Measurements from ENCODE around the gene RSPO1.

RSPO1 gene

DNA sequence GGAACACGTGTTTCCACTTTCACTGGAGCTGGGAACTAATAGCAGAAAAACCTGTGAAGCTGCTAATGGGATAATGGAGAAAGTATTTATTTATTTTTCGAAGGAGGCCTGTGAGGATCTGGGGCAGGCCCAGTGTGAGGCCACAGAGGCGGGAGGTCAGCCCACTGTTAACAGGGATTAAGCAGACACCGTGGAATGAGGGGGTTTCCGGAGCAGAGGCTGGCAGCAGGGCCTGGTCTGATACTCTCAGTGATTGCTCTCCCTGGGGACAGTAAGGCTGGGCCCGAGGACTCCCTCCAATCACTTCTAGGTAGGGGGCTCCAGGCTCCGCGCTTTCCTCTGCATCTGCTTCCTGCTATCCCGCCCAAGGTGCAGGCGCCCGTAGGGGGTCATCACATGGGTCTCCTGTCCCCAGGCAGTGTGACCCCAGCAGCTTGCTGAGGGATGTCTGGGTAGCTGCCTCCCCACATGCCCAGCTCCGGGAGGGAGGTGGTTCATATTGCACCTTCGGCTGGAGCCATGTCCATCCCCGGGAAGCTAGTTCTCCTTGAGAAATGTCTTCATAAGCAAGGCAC, 28.8 kb upstream of the RSPO1 start:
- H3K4me3 ChIP-seq (ENCODE audit: low read depth, low read length), result no peak overlapping the region
- TF ChIP-seq, protein P1, sequence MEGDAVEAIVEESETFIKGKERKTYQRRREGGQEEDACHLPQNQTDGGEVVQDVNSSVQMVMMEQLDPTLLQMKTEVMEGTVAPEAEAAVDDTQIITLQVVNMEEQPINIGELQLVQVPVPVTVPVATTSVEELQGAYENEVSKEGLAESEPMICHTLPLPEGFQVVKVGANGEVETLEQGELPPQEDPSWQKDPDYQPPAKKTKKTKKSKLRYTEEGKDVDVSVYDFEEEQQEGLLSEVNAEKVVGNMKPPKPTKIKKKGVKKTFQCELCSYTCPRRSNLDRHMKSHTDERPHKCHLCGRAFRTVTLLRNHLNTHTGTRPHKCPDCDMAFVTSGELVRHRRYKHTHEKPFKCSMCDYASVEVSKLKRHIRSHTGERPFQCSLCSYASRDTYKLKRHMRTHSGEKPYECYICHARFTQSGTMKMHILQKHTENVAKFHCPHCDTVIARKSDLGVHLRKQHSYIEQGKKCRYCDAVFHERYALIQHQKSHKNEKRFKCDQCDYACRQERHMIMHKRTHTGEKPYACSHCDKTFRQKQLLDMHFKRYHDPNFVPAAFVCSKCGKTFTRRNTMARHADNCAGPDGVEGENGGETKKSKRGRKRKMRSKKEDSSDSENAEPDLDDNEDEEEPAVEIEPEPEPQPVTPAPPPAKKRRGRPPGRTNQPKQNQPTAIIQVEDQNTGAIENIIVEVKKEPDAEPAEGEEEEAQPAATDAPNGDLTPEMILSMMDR (IDR thresholded peaks at IDR 0.05; ENCODE audit: low read depth, low read length), result no peak

DNA sequence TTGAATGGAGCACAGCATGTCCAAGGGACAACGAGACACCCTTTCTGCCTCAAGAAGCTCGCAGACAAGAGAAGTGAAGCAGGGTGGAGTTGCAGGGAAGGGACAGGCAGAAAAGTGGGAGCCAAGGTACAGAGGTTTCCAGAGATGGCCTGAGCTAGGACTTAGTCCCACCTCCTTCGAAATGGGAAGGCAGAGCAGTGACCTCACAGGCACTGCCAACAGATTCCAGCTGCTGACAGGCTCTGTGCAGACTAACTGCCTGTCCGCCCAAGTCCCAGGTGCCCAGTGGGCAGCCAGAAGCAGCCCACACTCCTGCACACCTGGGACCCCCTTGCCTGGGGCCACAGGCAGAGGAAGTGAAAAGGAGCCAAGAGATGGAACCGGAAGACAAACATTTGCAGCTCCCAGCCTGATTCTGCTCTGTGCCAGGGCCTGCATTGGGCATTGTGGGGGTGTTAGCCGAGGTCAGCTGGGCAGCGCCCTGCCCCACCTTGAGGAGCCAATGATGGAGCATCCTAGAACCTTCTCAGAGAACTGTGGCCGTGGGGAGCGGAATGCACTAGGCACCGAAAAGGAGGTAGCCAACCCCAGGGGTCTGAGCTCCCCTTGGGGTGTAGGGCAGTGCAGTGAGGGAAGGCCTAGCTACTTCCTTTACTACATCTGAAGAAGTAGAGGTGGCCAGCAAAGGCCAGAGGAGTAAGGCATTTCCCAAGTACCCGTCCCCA, 27.5 kb upstream of the RSPO1 start:
- TF ChIP-seq, protein P1 (IDR thresholded peaks at IDR 0.05; ENCODE audit: low read depth, low read length), result no peak
- no peak overlapping the region for H3K4me3 ChIP-seq (ENCODE audit: low read depth, low read length)

DNA sequence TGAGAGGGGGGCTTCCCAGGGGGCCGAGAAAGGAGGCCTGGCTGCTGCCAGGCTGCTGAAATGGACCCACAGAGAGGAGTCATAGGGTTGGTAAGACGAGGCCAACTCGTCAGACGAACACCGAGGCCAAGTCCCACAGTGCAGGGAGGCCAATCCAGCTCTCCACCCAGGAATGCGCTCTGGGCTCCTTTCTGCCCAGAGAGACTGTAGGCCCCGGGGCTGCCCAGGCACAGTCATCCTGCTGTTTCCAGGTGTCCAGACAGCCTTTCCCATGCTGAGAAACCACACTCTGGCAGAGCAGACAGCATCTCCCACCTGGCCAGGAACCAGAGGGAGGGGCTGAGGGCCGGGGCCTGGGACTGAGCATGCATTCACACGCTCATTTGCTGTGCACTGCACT, 26.7 kb upstream of the RSPO1 start:
- TF ChIP-seq, protein P1 (IDR thresholded peaks at IDR 0.05; ENCODE audit: low read depth, low read length), result no peak
- H3K4me3 ChIP-seq (ENCODE audit: low read depth, low read length), result no peak overlapping the region

DNA sequence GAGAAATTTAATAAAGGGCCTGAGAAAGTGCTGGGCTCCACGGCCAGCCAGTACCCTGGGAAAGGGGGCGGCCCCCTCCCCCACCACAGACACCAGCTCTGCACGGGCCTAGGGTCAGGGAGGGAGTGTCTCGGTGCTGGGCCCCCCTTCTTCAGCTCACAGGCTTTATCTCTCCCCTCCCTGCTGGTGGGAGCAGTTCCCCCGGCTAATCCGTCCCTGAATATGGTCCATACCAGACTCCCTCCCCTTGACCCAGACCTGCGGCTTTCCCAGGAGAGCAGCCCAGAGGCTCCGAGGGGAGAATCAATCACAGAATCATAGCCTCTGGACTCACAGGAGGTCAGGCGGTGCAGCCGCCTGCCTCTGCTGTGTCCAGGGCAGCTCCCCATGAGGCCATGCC, 26.0 kb upstream of the RSPO1 start:
- H3K4me3 ChIP-seq (ENCODE audit: low read depth, low read length), result no peak overlapping the region
- TF ChIP-seq, protein P1 (IDR thresholded peaks at IDR 0.05; ENCODE audit: low read depth, low read length), result no peak

DNA sequence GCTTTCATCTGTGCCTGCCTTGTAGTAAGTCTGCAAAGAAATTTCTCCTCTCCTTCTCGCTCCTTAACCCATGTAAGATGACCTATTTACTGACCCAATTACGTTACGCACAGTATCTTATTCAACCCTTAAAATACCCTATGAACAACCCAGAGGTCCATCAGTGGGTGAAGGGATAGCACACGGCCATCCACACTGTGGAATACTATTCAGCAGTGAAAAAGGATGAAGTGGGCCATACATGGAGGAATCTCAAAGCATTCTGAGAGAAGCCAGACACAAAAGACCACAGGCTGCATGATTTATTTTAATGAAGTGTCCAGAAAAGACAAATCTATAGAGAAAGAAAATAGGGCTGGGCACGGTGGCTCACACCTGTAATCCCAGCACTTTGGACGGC, 23.8 kb upstream of the RSPO1 start:
- TF ChIP-seq, protein P1 (IDR thresholded peaks at IDR 0.05; ENCODE audit: low read depth, low read length), result no peak
- no peak overlapping the region for H3K4me3 ChIP-seq (ENCODE audit: low read depth, low read length)

DNA sequence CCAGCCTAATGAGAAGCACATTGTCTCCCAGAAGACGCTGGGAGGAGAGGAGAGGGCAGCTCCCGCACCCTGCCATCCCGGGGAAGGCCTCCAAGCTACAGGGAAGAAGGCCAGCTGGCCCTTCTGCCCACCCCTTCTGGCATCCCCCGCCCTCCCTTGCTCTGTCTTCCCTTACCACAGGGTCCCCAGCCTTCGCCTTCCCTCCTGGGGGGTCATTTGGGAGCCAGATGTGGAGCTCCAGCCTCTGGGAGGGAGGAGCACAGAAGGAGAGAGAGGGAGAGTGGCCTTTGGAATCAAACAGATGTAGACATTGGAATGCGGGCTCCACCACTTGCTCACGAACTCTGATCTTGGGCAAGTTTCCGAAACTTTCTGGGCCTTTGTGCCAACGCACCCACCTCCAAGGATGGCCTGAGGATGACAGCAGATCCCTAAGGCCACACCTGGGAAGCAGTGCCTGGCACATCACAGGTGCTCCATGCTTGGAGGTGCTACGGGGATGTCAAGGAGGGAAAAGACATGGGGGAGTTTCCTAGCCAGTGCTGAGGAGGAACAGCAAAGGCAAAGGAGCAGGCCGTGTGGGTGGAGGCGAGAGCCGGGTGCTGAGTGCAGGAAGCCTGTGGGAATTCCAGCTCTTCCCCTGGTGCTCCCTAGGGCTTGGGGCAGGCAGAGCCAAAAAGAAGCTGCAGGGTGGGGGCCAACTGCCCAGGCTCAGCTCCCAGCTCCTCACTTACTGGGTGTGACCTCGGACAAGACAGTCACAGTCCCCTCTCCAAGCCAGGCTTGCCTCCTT, 23.1 kb upstream of the RSPO1 start:
- TF ChIP-seq, protein P1 (IDR thresholded peaks at IDR 0.05; ENCODE audit: low read depth, low read length), result no peak
- no peak overlapping the region for H3K4me3 ChIP-seq (ENCODE audit: low read depth, low read length)

DNA sequence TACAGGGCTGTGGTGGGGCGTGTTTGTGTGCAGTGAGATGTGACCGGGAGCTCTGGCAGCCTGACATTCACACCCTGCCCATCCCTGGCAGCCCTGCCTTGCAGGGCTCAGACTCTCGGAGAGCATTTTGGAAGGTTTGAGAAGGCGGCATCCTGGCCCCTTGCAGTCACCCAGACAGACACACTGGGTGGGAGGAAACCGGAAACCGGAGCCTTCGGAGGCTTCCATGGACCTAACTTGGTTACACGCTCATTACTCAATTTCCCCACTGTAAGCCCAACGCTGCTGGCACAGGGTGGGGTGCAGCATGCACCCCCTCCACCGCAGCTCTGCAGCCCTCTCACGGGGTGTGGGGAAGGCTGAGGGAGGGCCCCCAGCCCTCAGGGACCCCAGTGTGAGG, 22.2 kb upstream of the RSPO1 start:
- TF ChIP-seq, protein P1 (IDR thresholded peaks at IDR 0.05; ENCODE audit: low read depth, low read length), result no peak
- H3K4me3 ChIP-seq (ENCODE audit: low read depth, low read length), result no peak overlapping the region
